GM12874 (cell line): ENCODE results near the gene BCKDHB.

ENCODE experiments used
- TF ChIP-seq, protein P1 (sequence below): IDR thresholded peaks from 2 replicates; pipeline ENCODE4 v1.5.1; 2011; ENCODE audit warnings: low read depth, mild to moderate bottlenecking, control low read depth, low read length, moderate library complexity; ENCODE audit not compliant: insufficient read depth

Gene BCKDHB

DNA sequence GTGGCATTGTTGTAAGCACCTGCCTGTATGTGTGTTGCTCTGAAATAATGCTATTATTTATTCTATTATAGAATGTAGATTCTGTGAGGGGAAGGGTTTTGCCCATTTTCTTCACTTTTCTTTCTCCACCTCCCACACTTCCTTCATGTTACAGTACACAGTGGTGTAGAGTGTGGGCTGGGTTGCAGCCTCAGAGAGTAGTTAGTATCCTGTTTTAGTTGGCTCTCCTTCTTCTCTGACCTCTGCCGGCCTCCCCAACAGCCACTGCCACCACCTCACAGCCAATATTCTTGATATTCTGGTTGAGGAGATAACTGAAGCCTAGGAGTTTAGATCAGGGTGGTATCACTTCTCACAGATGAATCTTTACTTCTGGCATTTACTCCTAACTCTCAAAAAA is 143.4 kb downstream of the BCKDHB start:
- TF ChIP-seq, protein P1, sequence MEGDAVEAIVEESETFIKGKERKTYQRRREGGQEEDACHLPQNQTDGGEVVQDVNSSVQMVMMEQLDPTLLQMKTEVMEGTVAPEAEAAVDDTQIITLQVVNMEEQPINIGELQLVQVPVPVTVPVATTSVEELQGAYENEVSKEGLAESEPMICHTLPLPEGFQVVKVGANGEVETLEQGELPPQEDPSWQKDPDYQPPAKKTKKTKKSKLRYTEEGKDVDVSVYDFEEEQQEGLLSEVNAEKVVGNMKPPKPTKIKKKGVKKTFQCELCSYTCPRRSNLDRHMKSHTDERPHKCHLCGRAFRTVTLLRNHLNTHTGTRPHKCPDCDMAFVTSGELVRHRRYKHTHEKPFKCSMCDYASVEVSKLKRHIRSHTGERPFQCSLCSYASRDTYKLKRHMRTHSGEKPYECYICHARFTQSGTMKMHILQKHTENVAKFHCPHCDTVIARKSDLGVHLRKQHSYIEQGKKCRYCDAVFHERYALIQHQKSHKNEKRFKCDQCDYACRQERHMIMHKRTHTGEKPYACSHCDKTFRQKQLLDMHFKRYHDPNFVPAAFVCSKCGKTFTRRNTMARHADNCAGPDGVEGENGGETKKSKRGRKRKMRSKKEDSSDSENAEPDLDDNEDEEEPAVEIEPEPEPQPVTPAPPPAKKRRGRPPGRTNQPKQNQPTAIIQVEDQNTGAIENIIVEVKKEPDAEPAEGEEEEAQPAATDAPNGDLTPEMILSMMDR = no peak

GRCh38 chr6:80250391-80250997 is 144.0 kb downstream of the BCKDHB start:
- TF ChIP-seq, protein P1 = no peak

DNA sequence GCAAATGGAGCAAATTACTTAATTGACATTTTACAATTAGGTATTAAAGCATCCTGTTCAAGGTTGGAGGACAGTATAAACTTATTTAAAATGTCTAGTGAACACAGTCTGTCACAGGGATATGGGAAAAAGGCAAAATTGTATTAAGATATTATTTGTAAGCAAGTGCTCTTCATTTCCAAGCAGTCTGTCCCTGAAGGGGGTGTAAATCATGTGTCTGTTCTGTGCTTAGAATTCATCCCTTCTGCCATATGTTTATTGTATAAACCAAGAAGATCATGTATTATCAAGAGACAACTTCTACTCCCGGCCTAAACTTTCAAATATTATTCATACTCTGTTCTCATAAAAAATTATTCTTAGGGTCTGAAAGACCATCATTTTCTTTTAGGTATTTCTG is 144.8 kb downstream of the BCKDHB start:
- TF ChIP-seq, protein P1 = no peak

DNA sequence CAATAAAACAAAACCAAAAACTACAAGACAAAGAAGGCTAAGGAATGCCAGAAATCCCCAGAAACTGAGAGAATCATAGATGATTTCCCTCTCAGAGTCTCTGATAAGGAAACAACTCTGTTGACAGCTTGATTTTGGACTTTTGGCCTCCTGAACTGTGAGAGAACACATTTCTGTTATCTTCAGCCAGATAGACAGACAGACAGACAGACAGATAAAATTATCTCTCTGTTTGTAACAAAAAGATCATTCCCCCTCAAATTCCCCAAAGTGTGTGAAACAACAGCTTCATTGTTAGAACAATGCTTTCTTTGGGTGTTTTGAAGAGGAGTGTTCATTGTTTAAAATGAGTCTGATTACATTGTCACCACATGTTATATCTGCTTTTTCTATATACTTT is 148.2 kb downstream of the BCKDHB start:
- TF ChIP-seq, protein P1 = no peak

DNA sequence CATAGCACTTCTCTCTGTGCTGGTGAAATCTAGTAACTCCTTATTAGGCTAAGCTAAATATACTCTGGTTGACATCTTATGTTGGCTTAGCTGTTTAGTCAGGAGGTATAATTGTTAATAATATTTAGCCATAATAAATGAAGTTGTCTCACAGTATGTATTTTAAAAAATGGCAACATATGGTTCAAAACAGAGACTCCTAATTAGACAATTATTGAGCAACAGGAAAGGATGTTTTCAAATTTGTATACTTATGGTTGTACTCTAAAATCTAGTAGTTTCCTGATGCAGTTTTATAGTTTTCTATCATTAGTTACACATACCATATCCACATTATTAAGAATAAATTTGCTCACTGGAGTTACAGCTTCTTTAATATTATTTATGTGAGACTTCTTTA is 150.2 kb downstream of the BCKDHB start:
- TF ChIP-seq, protein P1 = no peak

DNA sequence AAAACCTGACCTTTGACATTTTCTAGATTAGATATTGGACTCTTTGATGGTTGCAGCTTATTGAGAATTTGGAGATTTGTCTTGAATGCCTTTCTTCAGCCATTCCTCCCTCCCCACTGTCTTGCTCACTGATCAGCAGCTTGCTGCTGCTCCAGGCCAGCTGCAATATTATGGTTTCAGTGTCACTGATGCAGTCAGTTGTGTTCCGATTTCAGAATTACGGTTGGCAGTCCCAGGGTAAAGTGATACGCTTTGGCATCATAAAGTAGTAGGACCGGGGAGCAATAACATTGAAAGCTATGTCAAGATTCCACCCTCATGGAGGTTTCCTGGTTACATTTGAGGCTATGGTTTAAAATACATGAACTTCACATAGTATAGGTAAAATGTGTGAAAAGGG is 152.6 kb downstream of the BCKDHB start:
- TF ChIP-seq, protein P1 = no peak

DNA sequence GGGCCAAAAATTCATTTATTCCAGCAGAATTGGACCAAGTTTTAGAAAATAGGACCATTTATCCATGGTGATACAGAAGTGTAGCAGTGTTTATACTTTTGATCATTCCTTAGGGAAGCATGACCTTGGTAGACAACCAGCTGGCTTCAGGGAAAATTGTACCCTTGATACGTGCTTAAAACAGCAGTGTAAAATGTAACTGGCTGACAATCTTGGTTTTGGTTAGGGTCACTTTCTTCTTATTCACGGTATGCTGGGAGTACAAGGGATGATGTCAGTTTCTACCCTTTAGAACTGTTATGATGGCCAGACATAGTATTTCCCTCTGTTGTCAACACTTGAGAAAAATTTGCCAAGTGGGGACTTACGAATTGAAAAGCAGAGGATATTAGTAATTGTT is 157.1 kb downstream of the BCKDHB start:
- TF ChIP-seq, protein P1 = no peak
